GM18499 (cell line): ENCODE measurements around the gene DHCR7.

Experiments
- ATAC-seq: cut with Tn5 transposase; IDR thresholded peaks from one replicate; pipeline ENCODE4 v1.9.1; 2021; ENCODE audit warnings: moderate number of reproducible peaks; ENCODE audit not compliant: insufficient read depth, unreplicated experiment

The DHCR7 gene

DNA sequence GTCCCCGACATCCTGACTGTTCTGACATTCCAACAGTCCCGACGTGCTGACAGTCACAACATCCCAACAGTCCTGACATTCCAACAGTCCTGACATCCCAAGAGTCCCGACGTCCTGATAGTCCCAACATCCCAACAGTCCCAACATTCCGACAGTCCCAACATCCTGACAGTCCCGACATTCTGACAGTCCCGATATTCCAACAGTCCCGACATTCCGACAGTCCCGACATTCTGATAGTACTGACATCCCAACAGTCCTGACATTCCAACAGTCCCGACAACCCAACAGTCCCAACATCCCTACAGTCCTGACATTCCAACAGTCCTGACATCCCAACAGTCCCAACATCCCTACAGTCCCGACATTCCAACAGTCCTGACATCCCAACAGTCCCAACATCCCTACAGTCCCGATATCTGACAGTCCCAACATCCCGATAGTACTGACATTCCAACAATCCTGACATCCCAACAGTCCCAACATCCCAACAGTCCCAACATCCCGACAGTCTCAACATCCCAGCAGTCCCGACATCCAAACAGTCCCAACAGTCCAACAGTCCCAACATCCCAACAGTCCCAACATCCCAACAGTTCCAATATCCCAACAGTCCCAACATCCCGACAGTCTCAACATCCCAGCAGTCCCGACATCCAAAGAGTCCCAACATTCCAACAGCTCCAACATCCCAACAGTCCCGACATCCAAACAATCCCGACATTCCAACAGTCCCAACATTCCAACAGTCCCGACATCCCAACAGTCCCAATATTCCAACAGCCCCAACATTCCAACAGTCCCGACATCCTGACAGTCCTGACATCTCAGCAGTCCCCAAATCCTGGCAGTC is 60.2 kb downstream of the DHCR7 start:
- ATAC-seq: no peak

DNA sequence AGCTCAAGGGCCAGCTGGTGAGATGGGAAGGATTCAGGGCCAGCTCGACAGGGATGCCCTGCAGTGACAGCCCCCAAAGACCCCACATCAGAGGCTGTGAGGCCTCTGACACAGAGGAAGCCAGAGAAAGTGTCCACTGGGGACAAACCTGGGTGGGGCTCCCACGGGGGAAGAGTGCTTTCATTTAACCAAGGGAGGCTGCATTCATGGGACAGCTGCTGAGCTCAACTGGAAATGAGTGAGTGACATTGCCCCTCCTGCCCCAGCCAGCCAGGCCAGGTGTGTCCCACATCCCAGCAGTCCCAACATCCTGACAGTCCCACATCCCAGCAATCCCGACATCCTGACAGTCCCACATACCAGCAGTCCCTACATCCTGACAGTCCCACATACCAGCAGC is 61.0 kb downstream of the DHCR7 start:
- no peak for ATAC-seq

DNA sequence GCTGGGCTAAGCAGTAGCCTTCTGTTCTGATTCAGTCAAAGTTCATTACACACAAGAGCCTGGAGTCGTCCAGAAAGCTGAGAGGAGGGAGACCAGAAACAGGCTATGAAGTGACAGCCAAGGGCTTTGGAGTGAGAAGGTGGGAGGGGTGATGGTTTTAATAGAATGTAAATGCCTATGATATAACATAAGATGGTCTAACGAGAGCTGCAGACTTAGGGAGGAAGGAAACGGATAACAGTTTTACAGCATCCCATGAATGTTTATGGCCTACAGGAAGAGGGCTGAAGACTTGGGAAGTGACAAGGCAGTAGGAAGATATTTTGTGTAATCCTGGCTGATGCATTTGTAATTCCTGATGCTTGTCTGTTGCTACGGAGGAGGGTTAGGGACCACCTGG is 62.0 kb downstream of the DHCR7 start:
- no peak for ATAC-seq

DNA sequence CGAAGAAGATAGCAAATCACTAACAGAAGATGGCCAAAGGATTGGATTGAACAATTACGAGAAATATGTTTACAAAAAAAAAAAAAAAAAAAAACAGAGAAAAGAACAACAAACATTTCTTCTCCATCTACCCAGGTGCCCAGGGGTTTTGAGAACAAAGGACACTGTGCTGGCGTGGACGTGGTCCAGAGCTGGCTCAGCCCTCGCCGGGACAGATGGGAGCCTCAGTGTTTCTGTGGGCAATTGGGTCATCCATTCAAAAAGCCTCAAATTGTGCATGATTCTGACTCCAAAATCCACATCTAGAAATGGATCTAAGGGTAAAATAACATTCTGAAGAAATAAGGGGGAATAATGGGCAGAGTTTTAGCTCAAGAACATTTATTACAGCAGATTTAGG is 63.1 kb downstream of the DHCR7 start:
- no peak for ATAC-seq

DNA sequence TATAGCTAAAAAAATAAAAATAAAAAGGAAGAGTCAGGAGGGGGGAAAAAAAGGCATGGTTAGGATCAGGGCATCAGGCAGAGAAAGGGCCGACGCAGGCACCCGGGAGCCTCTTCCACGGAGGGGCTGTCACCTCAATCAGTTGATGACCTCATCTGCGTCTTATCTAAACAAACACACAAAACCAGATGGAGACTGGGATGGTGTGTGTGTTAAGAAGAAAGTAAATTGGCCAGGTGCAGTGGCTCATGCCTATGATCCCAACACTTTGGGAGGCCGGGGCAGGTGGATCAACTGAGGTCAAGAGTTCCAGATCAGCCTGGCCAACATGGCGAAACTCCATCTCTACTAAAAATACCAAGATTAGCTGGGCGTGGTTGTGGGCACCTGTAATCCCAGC is 63.6 kb downstream of the DHCR7 start:
- ATAC-seq: no peak
